Fibroblast of lung (primary cell): ENCODE results near the gene F2RL3.

ENCODE experiments used
- CTCF ChIP-seq, 2 donors: IDR thresholded peaks in 1 of 2; conservative IDR thresholded peaks in 1 of 2; 1 replicate in 1 of 2; 2 replicates in 1 of 2; pipeline ENCODE4 v1.5.1; 2011 to 2012; ENCODE audit warnings: low read length in 2 of 2, control low read depth in 1 of 2, inconsistent platforms in 1 of 2, low read depth in 1 of 2, mild to moderate bottlenecking in 1 of 2
- EZH2 ChIP-seq: IDR thresholded peaks from 2 replicates; pipeline ENCODE4 v1.5.1; 2012; ENCODE audit warnings: low read length, control low read depth, mild to moderate bottlenecking; ENCODE audit errors: missing control alignments

GRCh38 chr19:16922949-16923348 lies 34.1 kb downstream of the F2RL3 start:
- TF ChIP-seq CTCF (conservative IDR thresholded peaks at IDR 0.05 in 1 of 2, IDR thresholded peaks at IDR 0.05 in 1 of 2; ENCODE audit: low read depth in 1 of 2, low read length in 2 of 2) (no peak), EZH2 (no peak)
